ENCODE data around the gene NQO2. TPM values are rescaled to one million over a fixed set of nuclear protein-coding genes. Genes with fewer than 3 reads are reported as not detected.

Gene NQO2
- total RNA-seq, 1 experiment from 2014 or later: 82.9 TPM

- Histone ChIP-seq H3K27me3 (ENCODE audit: insufficient read depth, low read length) (no peaks in the 10 kb centered on the region), H3K9me3 (ENCODE audit: control insufficient read depth in 1 of 2, insufficient read depth in 1 of 2, low read depth in 1 of 2, low read length in 2 of 2) (no peaks in the 10 kb centered on the region), H4K20me1 (ENCODE audit: insufficient read depth) (no peaks in the 10 kb centered on the region), H3K4me1 (ENCODE audit: control insufficient read depth in 1 of 2, insufficient read depth in 2 of 2, low read length in 2 of 2) (peaks cover 18 to 28% of the 10 kb centered on the region in 2 experiments), H3K27ac (ENCODE audit: low read depth, low read length) (peak overlapping the region; percentile 46), H3K4me3 (replicated peaks in 1 of 2; ENCODE audit: low read depth in 1 of 2, low read length in 2 of 2) (peak overlapping the region; percentile 49 to 70), H3K9me2 (ENCODE audit: insufficient read depth) (no peaks in the 10 kb centered on the region), H3K9ac (ENCODE audit: low read length) (peak overlapping the region; percentile 65), H3K4me2 (ENCODE audit: low read length) (peak overlapping the region; percentile 96), H3K79me2 (ENCODE audit: insufficient read depth, low read length) (peaks cover 30% of the 10 kb centered on the region), H3K36me3 (ENCODE audit: control insufficient read depth in 1 of 2, insufficient read depth in 2 of 2, low read length in 2 of 2) (no peaks in the 10 kb centered on the region), H2AFZ (ENCODE audit: low read depth, low read length, poor library complexity, severe bottlenecking) (peak overlapping the region; percentile 48)
- intact Hi-C loops (cut with micrococcal nuclease): loop anchor here (1.0 to 5.0 kb wide), 4 partner anchors 56 to 253 kb away; partner anchors contain the start of gene BPHL
- TF ChIP-seq ELF1 (IDR thresholded peaks at IDR 0.05; ENCODE audit: borderline replicate concordance, low read depth) (no peak), EGR1 (IDR thresholded peaks at IDR 0.05; ENCODE audit: low read depth) (no peak), EZH2 (IDR thresholded peaks at IDR 0.05) (no peak), ZFX (IDR thresholded peaks at IDR 0.05) (no peak), RAD21 (IDR thresholded peaks at IDR 0.05; ENCODE audit: low read depth) (0 out of 2 replicates have a peak, but pooled peaks have one; percentile 1), CEBPB (IDR thresholded peaks at IDR 0.05; ENCODE audit: low read depth) (peak; percentile 59; the same call in 1 of the 2 replicates)
- ChIA-PET CTCF (interaction anchor here (0.6 to 2.0 kb wide), 8 partner anchors 8 to 208 kb away, joined by 3 to 7 read pairs (median 4); partner anchors contain the start of gene BPHL), RAD21 (ENCODE audit: low non-redundant PET in 1 of 2, low total read pairs in 2 of 2, uncharacterized antibody in 2 of 2, unreplicated experiment in 2 of 2) (interaction anchor here (0.6 to 1.0 kb wide), 3 partner anchors 55 to 261 kb away, joined by 3 to 4 read pairs (median 4); no protein-coding TSS in a partner anchor), POLR2A (interaction anchor here (0.6 to 3.6 kb wide), 11 partner anchors 9 to 211 kb away, joined by 3 to 21 read pairs (median 6); no protein-coding TSS in a partner anchor)
- BruUV-seq (replicated peaks): TSS peak; percentile 81
- DNase-seq (ENCODE audit: low read depth, low spot score) (no peak), ATAC-seq (peak; percentile 36)
These were observed 586 bp upstream of the NQO2 start for GRCh38 chr6:2998998-2999617.

- no peaks in the 10 kb centered on the region for H3K9me3 ChIP-seq (ENCODE audit: control insufficient read depth in 1 of 2, insufficient read depth in 1 of 2, low read depth in 1 of 2, low read length in 2 of 2)
- DNase-seq (ENCODE audit: low read depth, low spot score) (no peak), ATAC-seq (no peak)
- peaks cover 39% of the 10 kb centered on the region for H3K79me2 ChIP-seq (ENCODE audit: insufficient read depth, low read length)
- ChIA-PET POLR2A (interaction anchor here (0.8 to 3.6 kb wide), 12 partner anchors 9 to 160 kb away, joined by 3 to 21 read pairs (median 5); partner anchors contain the start of gene SERPINB1), RAD21 (ENCODE audit: low non-redundant PET in 1 of 2, low total read pairs in 2 of 2, uncharacterized antibody in 2 of 2, unreplicated experiment in 2 of 2) (interaction anchor here (0.8 to 1.1 kb wide), 3 partner anchors 13 to 62 kb away, joined by 3 to 6 read pairs (median 5); no protein-coding TSS in a partner anchor), CTCF (interaction anchor here (1.0 to 2.3 kb wide), 13 partner anchors 12 to 302 kb away, joined by 3 to 17 read pairs (median 5); partner anchors contain the start of genes BPHL and WRNIP1)
- peaks cover 18 to 26% of the 10 kb centered on the region in 2 experiments for H3K4me1 ChIP-seq (ENCODE audit: control insufficient read depth in 1 of 2, insufficient read depth in 2 of 2, low read length in 2 of 2)
- TF ChIP-seq, protein P1, sequence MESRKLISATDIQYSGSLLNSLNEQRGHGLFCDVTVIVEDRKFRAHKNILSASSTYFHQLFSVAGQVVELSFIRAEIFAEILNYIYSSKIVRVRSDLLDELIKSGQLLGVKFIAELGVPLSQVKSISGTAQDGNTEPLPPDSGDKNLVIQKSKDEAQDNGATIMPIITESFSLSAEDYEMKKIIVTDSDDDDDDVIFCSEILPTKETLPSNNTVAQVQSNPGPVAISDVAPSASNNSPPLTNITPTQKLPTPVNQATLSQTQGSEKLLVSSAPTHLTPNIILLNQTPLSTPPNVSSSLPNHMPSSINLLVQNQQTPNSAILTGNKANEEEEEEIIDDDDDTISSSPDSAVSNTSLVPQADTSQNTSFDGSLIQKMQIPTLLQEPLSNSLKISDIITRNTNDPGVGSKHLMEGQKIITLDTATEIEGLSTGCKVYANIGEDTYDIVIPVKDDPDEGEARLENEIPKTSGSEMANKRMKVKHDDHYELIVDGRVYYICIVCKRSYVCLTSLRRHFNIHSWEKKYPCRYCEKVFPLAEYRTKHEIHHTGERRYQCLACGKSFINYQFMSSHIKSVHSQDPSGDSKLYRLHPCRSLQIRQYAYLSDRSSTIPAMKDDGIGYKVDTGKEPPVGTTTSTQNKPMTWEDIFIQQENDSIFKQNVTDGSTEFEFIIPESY (IDR thresholded peaks at IDR 0.05; ENCODE audit: extremely low read depth, insufficient replicate concordance, low read length): no peak
- TF ChIP-seq RAD21 (IDR thresholded peaks at IDR 0.05; ENCODE audit: low read depth) (no peak), ELF1 (IDR thresholded peaks at IDR 0.05; ENCODE audit: borderline replicate concordance, low read depth) (no peak), EGR1 (IDR thresholded peaks at IDR 0.05; ENCODE audit: low read depth) (no peak), EZH2phosphoT487 (IDR thresholded peaks at IDR 0.05; ENCODE audit: borderline replicate concordance) (no peak), YY1 (IDR thresholded peaks at IDR 0.05; ENCODE audit: extremely low read depth, insufficient replicate concordance, low read depth, low read length) (no peak)
- H3K9ac ChIP-seq (ENCODE audit: low read length): peak overlapping the region; percentile 91
- no TSS peak for BruUV-seq (replicated peaks)
- peak overlapping the region; percentile 81; the same call in 1 of the 2 replicates for H3K27ac ChIP-seq (ENCODE audit: low read depth, low read length)
- H2AFZ ChIP-seq (ENCODE audit: low read depth, low read length, poor library complexity, severe bottlenecking): no peak overlapping the region
- H4K20me1 ChIP-seq (ENCODE audit: insufficient read depth): no peaks in the 10 kb centered on the region
- peak overlapping the region; percentile 70 to 94 for H3K4me3 ChIP-seq (replicated peaks in 1 of 2; ENCODE audit: low read depth in 1 of 2, low read length in 2 of 2)
- no peaks in the 10 kb centered on the region for H3K9me2 ChIP-seq (ENCODE audit: insufficient read depth)
- no peaks in the 10 kb centered on the region for H3K27me3 ChIP-seq (ENCODE audit: insufficient read depth, low read length)
- intact Hi-C loops (cut with micrococcal nuclease): no loop called here
- peaks cover 0 to 15% of the 10 kb centered on the region in 2 experiments; a peak in 2 of 4 replicates for H3K36me3 ChIP-seq (ENCODE audit: control insufficient read depth in 1 of 2, insufficient read depth in 2 of 2, low read length in 2 of 2)
- peak overlapping the region; percentile 79 for H3K4me2 ChIP-seq (ENCODE audit: low read length)
These were observed 1.6 kb downstream of the NQO2 start for GRCh38 chr6:3001146-3001772.
